ENCODE data around the gene ANAPC7. TPM values are rescaled to one million over a fixed set of nuclear protein-coding genes. Genes with fewer than 3 reads are reported as not detected.
"Not testable (repeated sequence)": the region's sequence is repeated elsewhere in the genome, so short reads cannot be mapped to it uniquely, and the experiment has no call there.

ANAPC7 gene
- total and polyA plus RNA-seq, 7 donors: 9.6 to 65.6 (median 31.8) TPM

DNA sequence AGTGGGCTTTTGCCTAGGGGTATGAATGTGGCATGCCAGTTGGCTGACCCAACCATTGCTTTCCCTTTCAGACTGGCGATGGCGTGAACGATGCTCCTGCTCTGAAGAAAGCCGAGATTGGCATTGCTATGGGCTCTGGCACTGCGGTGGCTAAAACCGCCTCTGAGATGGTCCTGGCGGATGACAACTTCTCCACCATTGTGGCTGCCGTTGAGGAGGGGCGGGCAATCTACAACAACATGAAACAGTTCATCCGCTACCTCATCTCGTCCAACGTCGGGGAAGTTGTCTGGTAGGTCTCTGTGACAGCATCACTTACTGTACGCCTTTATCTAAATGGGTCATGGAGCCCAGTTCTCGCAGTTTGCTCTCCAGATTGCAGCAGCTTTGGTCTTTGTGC, 61.4 kb downstream of the ANAPC7 start:
- whole genome bisulfite sequencing, 2 donors: 95 to 96% methylated on average over 15 of the region's 15 CpGs
- H3K36me3 ChIP-seq: peaks cover 53 to 99% (median 80%) of the 10 kb centered on the region in 4 donors
- H3K9me3 ChIP-seq: no peaks in the 10 kb centered on the region
- no peak overlapping the region for H3K27ac ChIP-seq
- DNase-seq: no peak
- H3K27me3 ChIP-seq: no peaks in the 10 kb centered on the region
- peaks cover 0 to 21% (median 9%) of the 10 kb centered on the region in 4 donors for H3K4me1 ChIP-seq
- no peak overlapping the region for H3K4me3 ChIP-seq
- TF ChIP-seq, protein P1, sequence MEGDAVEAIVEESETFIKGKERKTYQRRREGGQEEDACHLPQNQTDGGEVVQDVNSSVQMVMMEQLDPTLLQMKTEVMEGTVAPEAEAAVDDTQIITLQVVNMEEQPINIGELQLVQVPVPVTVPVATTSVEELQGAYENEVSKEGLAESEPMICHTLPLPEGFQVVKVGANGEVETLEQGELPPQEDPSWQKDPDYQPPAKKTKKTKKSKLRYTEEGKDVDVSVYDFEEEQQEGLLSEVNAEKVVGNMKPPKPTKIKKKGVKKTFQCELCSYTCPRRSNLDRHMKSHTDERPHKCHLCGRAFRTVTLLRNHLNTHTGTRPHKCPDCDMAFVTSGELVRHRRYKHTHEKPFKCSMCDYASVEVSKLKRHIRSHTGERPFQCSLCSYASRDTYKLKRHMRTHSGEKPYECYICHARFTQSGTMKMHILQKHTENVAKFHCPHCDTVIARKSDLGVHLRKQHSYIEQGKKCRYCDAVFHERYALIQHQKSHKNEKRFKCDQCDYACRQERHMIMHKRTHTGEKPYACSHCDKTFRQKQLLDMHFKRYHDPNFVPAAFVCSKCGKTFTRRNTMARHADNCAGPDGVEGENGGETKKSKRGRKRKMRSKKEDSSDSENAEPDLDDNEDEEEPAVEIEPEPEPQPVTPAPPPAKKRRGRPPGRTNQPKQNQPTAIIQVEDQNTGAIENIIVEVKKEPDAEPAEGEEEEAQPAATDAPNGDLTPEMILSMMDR (IDR thresholded peaks at IDR 0.05): no peak
- TF ChIP-seq POLR2AphosphoS5 (IDR thresholded peaks at IDR 0.05): no peak
- TF ChIP-seq EP300 (IDR thresholded peaks at IDR 0.05): no peak
- TF ChIP-seq POLR2A (IDR thresholded peaks at IDR 0.05): no peak
- intact Hi-C loops (cut with DNase I): no loop called here

DNA sequence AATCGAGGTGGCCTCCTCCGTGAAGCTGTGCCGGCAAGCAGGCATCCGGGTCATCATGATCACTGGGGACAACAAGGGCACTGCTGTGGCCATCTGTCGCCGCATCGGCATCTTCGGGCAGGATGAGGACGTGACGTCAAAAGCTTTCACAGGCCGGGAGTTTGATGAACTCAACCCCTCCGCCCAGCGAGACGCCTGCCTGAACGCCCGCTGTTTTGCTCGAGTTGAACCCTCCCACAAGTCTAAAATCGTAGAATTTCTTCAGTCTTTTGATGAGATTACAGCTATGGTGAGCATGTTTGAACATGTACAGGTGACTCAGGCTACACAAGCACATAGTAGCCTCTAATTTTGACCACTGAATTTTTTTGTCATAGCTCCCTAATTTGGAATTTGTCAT, 62.8 kb downstream of the ANAPC7 start:
- TF ChIP-seq POLR2A (IDR thresholded peaks at IDR 0.05) (no peak), EP300 (IDR thresholded peaks at IDR 0.05) (no peak), POLR2AphosphoS5 (IDR thresholded peaks at IDR 0.05) (no peak)
- TF ChIP-seq, protein P1 (IDR thresholded peaks at IDR 0.05): no peak
- Histone ChIP-seq H3K36me3 (peaks cover 56 to 100% (median 85%) of the 10 kb centered on the region in 4 donors), H3K27me3 (no peaks in the 10 kb centered on the region), H3K27ac (no peak overlapping the region), H3K4me3 (no peak overlapping the region), H3K9me3 (no peaks in the 10 kb centered on the region), H3K4me1 (peaks cover 0 to 10% (median under 1%) of the 10 kb centered on the region in 4 donors)
- no peak for DNase-seq
- intact Hi-C loops (cut with DNase I): no loop called here
- WGBS, 2 donors: 94% methylated on average over 18 of the region's 18 CpGs

DNA sequence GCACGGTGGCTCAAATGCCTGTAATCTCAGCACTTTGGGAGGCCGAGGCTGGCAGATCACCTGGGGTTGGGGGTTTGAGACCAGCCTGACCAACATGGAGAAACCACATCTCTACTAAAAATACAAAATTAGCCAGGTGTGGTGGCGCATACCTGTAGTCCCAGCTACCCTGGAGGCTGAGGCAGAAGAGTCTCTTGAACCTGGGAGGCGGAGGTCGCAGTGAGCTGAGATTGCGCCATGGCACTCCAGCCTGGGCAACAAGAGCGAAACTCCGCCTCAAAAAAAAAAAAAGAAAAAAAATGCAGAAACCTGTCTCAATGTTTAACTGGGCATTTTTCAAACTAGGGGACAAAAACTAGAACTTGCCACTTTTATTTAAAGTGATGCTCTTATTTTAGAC, 63.2 kb downstream of the ANAPC7 start:
- H3K27ac ChIP-seq: not testable (repeated sequence)

DNA sequence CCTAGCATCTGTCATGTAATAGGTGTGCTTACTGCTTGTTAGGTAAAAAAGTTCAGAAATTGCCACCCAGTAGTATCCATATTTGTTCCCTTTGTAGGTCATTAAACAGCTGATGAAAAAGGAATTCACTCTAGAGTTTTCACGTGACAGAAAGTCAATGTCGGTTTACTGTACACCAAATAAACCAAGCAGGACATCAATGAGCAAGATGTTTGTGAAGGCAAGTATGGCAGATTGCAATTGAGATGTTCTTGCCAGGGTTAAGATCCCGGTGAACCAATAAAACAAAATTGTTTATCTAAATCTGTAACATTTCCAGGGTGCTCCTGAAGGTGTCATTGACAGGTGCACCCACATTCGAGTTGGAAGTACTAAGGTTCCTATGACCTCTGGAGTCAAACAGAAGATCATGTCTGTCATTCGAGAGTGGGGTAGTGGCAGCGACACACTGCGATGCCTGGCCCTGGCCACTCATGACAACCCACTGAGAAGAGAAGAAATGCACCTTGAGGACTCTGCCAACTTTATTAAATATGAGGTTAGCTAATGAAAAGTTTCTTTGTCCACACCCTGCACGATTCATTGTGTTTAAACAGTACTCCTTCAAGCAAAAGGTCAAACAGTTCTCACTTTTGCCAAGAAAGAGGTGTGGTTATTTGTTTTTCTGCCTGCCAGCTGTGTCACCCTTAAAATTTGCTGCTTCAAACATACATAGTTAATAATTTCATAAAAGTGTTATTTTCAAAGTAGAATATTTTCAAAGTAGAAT, 64.1 kb downstream of the ANAPC7 start:
- no peak overlapping the region for H3K27ac ChIP-seq
- H3K36me3 ChIP-seq: peaks cover 42 to 100% (median 84%) of the 10 kb centered on the region in 4 donors
- H3K9me3 ChIP-seq: no peaks in the 10 kb centered on the region
- intact Hi-C loops (cut with DNase I): no loop called here
- peaks cover 0 to 10% (median 0%) of the 10 kb centered on the region in 4 donors for H3K4me1 ChIP-seq
- WGBS, 2 donors: 19 to 70% methylated on average over 8 of the region's 8 CpGs
- H3K27me3 ChIP-seq: no peaks in the 10 kb centered on the region
- TF ChIP-seq, protein P1 (IDR thresholded peaks at IDR 0.05): no peak
- TF ChIP-seq POLR2AphosphoS5 (IDR thresholded peaks at IDR 0.05) (no peak), EP300 (IDR thresholded peaks at IDR 0.05) (no peak), POLR2A (IDR thresholded peaks at IDR 0.05) (no peak)
- no peak for DNase-seq
- no peak overlapping the region for H3K4me3 ChIP-seq

More for the DNA sequence above, 63.2 kb downstream of the ANAPC7 start:
- 93 to 95% methylated on average over 8 of the region's 8 CpGs for WGBS, 2 donors
- H3K9me3 ChIP-seq; H3K4me1 ChIP-seq; H3K4me3 ChIP-seq; H3K27me3 ChIP-seq; DNase-seq; intact Hi-C loops (cut with DNase I): not testable (repeated sequence)
- H3K36me3 ChIP-seq: peaks cover 51 to 100% (median 85%) of the 10 kb centered on the region in 4 donors

DNA sequence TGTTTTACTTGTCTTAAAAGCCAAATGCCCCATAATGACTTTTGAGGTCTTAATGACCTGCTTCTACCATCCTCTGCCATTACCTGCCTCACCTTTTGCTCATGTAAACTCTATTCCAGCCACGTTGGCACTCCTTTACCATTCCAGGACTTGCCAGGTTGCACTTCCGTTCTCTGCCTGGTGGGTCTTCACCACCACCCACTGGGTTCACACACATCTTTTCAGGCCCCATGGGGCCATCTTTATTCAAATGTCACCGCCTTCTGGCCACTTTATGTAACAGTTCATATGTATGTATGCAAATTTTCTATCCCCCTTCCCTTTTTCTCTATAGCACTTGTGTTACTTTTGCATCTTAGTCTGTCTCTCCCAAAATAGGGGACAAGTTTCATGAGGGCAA, 64.8 kb downstream of the ANAPC7 start:
- Histone ChIP-seq H3K4me3 (no peak overlapping the region), H3K36me3 (peaks cover 38 to 100% (median 83%) of the 10 kb centered on the region in 4 donors), H3K9me3 (no peaks in the 10 kb centered on the region), H3K27ac (peak overlapping the region in 1 of 4 donors; percentile 33), H3K27me3 (no peaks in the 10 kb centered on the region), H3K4me1 (peaks cover 0 to 10% (median 0%) of the 10 kb centered on the region in 4 donors)
- intact Hi-C loops (cut with DNase I): no loop called here
- WGBS, 2 donors: 72 to 79% methylated on average over 3 of the region's 3 CpGs
- TF ChIP-seq POLR2AphosphoS5 (IDR thresholded peaks at IDR 0.05) (no peak), POLR2A (IDR thresholded peaks at IDR 0.05) (no peak), EP300 (IDR thresholded peaks at IDR 0.05) (no peak)
- TF ChIP-seq, protein P1 (IDR thresholded peaks at IDR 0.05): no peak
- no peak for DNase-seq
